ENCODE data around the gene TRIM44.

DNA sequence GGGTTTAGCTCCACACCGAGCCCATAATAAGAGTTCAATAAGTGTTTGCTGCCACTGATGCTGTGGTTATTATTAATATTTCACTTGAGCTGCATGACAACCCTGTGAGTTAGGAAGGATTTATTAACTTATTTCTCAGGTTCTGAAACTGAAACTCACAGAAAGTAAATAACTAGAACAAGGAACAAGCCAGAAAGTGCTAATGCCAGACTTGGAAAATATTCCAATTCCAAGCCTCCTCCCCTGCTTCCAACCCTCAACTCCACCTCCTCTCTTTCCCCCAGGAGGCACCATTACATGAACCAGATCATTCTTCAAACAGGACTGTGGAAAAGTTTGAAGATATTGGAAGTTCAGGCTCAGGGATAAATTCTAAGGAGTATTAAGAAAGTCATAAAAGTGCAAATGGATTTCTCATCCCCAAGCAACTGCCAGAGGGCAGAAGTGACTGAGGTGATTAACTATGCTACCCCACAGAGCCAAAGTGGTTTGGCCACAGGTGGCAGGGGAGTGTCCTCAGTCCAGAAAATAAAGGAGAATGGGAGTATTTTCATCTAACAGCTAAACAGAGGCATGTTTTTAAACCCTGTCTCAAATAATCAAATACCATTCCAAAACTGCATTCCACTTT, 47.5 kb upstream of the TRIM44 start:
- TF ChIP-seq, protein P1, sequence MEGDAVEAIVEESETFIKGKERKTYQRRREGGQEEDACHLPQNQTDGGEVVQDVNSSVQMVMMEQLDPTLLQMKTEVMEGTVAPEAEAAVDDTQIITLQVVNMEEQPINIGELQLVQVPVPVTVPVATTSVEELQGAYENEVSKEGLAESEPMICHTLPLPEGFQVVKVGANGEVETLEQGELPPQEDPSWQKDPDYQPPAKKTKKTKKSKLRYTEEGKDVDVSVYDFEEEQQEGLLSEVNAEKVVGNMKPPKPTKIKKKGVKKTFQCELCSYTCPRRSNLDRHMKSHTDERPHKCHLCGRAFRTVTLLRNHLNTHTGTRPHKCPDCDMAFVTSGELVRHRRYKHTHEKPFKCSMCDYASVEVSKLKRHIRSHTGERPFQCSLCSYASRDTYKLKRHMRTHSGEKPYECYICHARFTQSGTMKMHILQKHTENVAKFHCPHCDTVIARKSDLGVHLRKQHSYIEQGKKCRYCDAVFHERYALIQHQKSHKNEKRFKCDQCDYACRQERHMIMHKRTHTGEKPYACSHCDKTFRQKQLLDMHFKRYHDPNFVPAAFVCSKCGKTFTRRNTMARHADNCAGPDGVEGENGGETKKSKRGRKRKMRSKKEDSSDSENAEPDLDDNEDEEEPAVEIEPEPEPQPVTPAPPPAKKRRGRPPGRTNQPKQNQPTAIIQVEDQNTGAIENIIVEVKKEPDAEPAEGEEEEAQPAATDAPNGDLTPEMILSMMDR (IDR thresholded peaks at IDR 0.05; ENCODE audit: low read depth, low read length) = no peak
- no peak for TF ChIP-seq MYC (IDR thresholded peaks at IDR 0.05; ENCODE audit: low read depth, low read length)
